LHCN-M2 (cell line): Measurements from ENCODE around the gene RAE1. TPM values are rescaled to one million over a fixed set of nuclear protein-coding genes. Genes with fewer than 3 reads are reported as not detected.

Source experiments
- DNase-seq: peaks from one replicate; pipeline ENCODE4 v3.0.0-alpha.2; 2012; ENCODE audit warnings: low read depth
- total RNA-seq: library from RNA; depleted of rRNA; stranded (reverse); fragments of >200 nt; gene quantifications from 2 replicates; pipeline ENCODE4 v1.2.3, GENCODE V29; 2014

RAE1 gene
- total RNA-seq, 1 experiment from 2014 or later = 41.2 TPM

DNA sequence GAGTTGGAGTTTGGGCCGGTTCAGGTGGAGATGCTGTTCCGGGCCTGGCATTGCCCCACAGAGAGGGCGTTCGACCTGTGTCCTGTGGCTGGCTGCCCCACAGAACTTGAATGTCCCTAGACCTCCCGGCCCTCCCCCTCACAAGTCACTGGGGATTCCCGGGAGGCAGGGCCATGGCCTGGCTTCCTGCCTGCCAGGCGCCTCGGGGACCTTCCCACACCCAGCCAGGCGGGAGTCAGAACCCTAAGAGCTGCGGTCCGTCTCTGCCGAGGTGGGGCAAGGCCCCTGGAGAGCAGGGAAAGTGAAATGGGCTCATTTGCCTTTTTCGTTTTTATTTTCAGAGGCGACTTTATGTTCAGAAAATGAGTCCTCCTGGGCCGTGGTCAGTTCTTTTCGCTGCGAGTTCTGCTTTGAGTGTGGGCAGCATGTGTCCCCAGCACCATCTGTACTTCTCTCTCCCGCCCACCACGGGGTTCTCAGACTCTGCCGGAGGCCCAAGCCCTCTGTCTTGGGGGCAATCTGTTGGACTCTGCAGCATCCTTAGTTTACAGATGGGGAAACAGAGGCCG lies 48.6 kb downstream of the RAE1 start:
- no peak for DNase-seq

DNA sequence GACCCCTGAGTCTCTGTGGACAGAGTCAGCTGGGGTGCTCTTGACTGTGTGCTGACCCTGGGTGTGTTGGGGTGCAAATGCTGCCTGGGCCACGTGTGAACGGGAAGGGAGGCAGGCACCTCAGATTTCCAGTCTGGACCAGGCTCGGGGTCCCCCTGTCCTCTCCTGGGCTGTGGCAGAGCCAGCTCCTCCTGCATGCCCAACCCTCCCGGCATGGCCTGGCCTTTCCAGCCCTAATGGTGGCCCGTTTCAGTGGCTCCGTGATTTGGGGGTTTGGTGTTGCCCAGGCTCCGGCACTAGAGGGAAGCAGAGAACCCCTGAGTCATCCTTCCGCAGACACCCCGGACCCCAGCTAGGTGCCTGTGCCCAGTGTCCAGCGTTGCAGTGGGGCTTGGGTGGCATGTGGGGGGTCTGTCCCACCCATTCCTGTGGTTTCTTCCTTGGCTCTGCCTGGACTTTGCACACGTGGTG lies 49.2 kb downstream of the RAE1 start:
- DNase-seq = no peak

DNA sequence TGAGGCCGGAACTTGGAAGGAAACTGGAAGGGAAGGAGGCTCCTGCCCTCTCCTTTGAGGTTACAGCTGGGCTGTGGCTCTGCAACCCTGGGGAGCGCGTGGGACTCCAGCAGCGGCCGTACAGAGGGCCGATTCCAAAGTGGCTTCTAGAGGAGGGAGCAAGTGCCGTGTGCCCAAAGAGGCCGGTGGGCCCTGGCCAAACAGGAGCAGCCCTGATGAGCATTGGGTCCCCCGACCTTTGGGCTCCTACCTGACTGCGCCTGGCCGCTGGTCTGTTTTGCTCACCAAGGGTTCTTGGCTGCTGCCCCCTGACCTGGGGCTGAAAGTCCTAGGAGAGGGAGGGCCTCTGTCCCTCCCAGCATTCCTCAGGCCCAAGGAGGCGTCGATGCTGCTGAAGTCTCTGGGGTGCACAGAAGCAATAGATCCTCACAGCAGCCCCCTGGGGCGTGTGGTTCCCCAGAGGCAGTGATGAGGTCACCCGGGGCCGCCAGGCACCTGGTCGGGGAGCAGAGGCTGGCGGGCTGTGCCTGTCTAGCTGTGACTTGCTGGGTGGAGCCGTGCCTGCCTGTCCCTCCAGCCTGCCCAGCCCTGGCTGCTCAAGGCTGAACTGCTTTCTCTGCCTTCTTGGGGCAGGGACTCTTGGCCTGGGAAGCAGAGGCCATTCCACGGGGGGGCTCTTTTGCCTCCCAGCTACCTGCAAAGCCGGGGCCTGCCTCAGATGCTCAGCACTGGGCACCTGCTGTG lies 49.9 kb downstream of the RAE1 start:
- no peak for DNase-seq

DNA sequence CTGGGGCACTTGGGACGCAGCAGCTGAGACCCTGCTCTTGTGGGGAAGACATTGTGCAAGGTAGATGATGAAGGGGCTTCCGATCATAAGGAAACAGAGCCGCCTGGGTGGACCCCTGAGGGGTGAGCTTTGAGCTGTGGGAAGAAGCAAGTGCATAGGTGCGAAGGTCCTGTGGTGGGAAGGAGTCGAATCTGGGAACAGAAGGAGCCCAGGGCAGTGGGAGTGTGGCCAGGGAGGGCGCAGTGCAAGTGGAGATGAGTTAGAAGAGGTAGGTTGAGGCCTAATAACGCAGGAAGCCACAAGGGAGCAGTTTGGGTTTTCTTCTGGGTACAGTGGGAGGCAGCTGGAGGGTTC lies 50.5 kb downstream of the RAE1 start:
- no peak for DNase-seq

DNA sequence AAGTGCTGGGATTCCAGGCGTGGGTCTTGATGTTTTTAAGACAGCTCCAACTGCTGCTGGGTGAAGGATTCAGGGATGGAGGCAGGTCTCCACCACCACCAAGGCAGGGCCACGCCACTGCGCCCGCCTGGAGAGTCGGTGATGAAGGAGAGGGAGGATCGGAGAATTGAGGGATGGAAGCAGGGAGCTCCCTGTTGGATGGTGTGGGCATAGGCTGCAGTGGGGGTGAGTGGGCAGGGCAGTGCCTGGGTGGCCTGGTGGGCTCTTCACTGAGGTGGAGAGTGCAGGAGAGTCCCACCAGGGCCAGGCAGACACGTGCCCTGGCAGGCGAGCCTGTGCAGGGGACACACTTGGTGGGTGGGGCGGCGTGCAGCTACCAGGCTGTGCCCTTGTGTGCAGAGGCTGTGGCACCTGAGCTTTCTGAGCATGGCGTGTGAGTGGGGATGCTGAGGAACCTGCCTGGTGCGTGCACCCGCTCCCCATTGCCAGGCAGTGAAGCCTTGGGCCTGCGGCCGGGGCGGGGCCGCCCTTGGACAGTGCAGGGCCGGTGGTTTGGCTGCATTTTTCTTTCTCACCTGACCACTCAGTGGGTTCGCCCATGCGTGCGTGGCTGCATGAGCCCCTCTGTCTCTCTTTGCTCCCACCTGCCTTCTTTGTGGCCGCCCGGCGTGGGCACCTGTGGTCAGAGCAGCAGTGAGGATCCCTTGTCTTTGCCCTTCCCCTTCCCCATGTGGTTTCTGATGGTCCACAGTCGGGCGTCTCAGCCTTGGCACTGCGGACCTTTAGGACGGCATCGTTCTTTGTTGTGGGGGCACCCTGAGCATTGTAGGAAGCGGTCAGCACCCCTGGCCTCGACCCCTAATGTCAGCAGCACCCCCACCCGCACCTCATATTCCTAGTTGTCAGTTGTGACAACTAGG lies 51.4 kb downstream of the RAE1 start:
- DNase-seq = no peak

DNA sequence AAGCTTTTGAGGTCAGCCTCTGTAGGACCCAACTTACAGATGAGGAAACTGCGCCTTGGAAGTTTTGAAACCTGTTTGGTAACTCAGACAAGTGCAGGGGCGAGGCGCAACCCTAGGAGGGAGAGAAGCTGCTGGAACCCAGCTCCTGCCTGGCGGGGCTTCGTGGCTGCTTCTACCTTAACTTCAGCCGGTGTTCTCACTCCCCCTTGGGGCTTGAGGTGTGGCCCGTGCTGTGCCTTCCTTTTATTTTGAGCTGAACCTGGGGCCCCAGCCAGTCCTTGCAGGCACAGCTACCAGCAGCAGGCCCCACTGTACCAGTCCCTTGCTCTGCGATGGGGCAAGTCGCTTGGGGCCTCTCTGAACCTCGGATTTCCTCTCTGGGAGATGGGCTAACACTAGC lies 52.2 kb downstream of the RAE1 start:
- no peak for DNase-seq

DNA sequence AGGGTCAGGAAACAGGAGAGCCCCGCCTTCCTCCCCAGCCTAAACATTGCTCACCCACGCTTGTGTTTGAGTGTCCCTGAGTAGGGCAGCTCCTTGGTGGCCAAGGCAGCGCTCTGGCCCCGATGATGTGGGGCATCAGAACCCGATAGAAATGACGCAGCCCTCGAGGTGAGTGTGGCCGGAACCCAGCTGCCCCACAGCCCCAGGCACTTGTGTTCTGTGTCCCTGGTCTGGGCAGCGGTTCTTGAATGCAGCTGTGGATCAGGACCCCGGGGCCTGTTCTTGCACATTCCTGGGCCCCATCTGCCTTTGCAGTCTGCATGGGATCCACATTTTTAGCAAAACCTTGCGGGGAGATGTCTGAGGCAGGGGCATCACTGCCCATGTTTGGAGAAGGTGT lies 53.0 kb downstream of the RAE1 start:
- no peak for DNase-seq

DNA sequence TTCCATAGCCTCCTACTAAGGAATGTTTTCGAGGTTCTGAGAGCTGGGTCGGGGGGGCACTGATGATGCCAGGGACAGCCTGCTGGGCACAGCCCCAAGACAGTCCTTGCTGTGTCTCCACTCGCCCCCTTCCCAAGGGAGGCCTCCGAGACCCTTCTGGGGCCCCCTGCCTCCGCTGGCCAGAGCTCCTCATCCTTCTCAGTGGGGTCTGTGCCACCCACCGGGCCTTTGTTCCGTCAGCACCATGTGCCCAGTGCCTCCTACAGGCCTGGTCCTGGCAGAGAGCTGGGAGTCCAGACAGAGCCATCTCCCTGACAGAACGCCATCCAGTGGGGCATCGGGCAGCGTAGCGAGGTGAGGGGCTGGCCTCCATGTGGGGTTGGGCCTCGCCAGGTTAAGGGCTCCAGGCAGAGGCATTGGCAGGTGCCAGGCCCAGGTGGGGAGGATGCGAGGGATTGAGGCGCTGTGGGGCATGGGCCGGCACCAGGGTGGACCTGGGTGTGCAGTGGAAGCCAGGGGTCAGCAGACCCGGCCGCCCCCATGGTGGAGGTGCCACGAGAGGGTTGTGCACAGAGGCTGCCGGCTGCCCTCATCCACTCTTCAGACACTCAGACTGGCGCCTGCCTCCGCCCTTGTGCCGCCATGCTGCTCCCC lies 53.5 kb downstream of the RAE1 start:
- DNase-seq = no peak

DNA sequence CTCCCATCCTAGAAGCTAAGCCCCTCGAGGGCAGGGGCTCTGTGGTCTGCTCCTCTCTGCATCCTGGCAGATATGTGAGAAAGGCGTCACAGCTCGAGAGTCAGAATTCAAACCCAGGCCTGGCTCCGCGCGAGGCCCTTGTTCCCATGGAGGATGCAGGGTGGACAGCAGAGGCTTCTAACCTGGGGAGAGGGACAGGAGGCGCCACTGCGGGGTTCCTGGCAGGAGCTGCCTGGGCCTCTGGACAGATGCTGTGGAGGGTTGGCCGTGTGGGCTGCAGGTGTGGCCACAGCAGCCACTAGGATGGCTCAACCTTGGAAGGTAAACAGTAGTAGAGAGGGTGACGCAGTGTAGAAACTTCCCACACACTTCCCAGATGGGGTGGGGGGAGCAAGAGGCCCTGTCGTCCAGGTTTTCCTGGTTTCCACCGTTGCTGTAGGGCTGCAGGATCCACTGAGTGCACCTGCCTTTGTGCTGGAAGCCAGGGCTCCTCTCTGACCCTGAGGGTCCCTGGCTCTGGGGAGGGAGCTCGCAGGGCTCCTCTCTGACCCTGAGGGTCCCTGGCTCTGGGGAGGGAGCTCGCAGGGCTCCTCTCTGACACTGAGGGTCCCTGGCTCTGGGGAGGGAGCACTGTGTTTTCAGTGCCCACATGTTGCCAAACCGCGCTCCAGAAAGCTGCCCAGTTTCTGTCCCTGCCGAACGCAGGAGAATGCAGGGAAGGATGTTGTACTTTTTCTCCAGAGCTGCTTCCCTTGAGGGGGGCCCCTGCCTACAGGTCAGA lies 54.4 kb downstream of the RAE1 start:
- DNase-seq = no peak

DNA sequence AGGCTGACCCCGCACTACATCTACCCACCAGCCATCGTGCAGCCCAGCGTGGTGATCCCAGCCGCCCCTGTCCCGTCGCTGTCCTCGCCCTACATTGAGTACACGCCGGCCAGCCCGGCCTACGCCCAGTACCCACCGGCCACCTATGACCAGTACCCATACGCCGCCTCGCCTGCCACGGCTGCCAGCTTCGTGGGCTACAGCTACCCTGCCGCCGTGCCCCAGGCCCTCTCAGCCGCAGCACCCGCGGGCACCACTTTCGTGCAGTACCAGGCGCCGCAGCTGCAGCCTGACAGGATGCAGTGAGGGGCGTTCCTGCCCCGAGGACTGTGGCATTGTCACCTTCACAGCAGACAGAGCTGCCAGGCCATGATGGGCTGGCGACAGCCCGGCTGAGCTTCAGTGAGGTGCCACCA lies 56.5 kb downstream of the RAE1 start:
- no peak for DNase-seq

DNA sequence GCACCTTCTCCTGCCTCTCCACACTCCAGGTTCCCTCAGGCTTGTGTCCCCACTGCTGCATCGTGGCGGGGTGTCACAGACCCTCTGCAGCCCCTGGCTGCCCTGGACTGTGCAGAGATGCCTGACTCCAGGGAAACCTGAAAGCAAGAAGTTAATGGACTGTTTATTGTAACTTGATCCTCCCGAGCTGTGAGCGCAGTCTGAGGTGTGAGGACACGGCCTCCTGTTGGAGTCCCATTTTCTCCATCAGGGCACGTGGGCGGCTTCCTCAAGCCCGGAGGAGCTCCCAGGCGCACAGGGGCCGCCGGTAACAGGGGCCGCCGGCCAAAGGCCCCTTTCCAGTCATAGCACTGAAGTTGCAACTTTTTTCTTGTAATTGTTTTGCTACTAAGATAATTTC lies 57.1 kb downstream of the RAE1 start:
- no peak for DNase-seq

DNA sequence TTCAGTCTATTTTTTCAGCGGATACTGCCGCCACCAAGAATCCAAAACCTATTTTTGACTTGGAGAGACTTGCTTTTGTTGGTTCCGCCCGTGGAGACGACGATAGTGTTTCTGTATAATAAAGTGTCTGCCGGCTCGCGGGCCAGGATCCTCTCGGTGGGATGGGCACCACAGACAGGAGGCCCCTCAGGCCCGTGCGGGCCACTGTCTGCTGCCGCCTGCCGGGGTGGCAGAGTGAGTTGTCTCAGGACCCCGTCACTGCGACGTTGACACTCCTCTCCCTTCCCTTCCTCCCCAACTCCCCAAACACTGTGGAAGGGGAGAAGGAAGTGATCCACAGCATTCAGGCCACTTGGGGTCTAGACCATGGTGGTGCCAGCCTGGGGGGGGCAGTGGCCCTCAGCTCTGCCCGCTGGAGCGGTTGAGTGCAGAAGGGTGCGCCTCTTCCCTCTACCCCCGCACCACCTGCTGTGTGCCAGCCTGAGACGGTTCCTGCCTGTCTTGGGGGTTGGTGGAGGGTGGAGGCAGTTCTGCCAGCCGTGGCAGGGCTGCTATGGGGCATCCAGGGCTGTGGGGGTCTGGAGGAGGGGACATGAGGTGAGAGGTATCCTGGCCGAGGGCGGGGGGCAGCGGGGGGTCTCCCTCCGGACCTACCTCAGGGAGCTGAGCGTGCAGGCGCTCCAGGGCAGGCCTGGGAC lies 57.6 kb downstream of the RAE1 start:
- no peak for DNase-seq

DNA sequence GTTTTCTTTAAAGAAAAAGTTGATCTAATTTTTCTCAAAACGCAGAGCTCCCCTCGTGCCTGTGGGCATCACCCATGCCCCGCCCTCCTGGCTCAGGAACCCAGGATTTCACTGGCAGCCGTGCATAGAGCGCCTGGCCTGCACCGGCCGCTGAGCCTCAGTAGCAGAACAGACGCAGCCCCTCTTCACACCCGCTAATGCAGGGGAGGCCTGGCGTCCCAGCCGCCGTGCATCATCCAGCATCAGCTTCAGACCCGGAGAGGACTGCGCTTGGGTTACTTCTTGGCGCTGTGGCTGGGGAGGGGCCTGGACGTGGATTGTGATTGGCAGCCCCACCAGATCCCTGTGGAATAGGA lies 58.2 kb downstream of the RAE1 start:
- no peak for DNase-seq

DNA sequence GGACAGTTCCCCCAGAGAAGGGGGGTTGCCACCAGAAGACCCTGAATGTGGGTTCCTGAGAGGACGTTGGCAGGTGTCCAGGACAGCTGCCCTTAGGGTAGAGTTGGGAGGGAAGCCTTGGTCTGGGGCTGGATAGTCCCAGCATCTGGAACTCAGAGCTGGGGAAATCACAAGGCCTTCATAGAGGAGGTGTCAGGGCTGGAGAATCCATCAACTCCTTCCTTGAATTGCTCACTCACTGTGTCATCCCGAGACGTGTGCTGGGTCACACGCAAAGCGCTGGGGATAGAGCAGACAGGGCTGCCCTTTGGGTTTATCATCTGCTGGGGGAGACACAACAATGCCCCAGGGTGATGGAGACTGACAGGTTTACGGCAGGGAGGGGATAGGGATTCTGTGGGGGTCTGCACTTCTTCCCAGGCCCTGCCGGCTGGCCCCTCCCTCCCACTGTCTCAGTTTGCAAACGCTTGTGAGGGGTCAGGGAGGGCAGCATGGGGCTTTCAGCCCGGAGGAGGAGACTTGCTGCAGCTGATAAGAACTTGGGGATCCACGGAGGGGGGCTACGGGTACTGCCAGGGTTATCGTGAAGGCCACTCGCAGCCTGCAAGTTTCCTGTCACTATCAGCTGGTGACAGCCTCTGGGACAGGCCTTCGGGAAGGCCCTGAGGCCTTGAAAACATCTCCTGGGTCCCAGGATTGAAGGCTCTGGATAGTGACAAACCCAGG lies 58.8 kb downstream of the RAE1 start:
- DNase-seq = no peak

DNA sequence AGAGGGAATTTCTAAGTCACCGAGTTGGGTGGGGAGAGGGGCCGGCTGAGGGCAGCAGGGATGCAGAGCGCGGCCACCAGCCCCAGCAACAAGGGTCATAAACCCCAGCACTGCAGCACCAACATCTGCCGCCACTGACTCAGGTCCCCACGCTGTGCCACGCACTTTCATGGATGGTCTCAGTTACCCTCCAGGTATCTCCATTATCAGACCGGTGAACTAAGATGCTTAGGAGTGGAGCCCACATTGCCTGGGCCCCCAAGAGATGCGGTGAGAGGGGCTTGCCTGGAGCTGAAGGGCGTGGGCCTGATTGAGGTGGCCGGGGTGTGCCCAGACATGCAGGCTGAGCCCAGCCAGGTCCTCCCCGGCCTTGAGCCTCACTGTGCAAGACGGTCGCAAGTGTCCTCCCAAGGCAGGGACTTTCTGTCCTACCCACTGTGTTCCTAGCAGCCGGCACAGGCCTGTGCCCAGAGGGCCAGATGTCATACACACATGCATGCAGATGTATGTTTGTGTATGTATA lies 59.4 kb downstream of the RAE1 start:
- DNase-seq = no peak

DNA sequence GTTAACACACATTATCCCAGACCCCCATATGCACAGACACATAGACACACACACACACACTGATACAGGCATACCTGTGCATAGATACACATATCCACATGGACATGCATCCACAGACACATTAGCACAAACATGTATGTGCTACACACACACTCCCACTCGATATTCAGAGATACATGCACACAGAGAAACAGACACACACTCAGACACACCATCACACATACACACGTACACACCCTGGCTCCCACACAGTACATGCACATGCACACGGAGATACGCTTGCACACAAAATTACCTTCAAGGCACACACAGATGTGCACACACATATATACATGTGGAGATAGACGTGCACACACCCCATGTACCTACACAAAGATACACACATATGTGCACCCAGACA lies 59.9 kb downstream of the RAE1 start:
- DNase-seq = no peak

DNA sequence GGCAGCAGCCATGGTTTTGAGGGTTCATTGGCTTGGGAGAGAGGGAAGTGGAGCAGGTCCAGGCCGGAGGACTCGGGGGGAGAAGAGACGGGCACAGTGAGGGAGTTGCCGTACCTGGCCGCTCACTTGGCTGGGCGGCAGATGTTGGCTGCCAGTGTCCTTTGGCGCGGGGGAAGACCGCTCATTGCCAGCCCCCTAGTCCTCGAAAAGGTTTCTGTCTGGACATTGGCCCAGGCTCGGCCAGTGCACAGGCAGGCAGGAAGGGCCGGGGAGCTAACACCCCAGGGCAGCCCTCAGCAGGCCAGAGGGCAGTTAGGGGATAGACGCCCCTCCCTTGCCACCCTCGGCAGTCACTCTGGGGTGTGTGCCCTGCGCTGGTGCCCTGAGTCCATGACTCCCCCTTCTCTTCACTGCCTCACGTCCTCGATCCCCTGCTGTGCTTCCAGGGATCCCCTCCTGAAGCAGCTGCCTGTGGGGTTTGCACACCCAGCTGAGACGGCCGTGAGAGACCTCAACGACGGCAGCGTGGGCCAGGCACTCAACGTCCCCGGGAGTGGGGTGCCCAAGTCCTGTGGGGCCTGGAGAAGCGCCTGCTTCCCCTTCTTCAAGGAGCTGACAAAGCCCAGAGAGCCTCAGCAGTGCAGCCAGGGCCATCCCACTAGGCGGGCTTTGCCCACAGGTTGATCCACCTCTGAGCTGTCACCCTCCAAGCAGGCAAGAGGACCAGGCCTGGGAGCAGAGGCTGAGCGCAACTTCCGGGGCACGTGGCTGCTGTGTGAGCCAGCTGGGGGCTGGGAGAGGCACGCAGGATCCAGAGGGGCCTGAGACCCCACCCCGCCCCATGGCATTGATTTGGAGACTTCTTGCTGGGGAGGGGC lies 60.6 kb downstream of the RAE1 start:
- DNase-seq = no peak

DNA sequence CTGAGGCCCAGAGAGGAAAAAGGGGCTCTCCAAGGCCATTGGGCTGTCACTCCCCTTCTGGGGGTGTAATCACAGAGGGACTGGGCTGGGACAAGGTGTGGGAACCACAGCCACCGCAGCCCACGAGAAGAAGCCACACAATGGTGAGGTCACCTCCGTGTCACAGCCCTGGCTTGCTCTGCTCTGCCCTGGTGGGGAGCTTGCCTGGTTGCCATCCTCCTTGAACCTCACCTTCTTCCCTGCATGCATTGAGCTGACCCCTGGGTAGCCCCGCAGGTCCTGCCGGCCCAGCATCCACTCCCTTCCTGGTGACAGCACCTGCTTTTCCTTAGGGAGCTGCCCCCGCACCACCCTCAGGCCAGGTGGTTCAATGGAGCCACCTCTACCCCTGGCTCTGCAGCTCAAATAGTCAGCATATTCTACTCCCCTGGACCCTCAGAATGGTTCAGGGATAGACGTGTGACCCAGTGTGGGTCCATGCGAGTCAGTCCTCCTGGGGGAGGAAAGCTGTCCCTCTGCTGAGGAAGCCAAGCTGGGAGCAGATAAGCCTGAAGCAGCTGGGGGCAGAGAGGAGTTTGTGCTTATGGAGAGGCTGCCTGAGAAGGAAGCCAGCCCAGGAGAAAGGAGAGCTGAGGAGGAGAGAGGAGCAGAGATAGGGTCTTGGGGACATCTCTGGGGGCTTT lies 61.4 kb downstream of the RAE1 start:
- DNase-seq = no peak
